ELR (cell line): Measurements from ENCODE around the gene MOB3A.

Source experiments
- DNase-seq: peaks from one replicate; pipeline ENCODE4 v3.0.0-alpha.2; 2015; ENCODE audit warnings: low read depth

Gene MOB3A

GRCh38 chr19:2123682-2124387 is 27.7 kb upstream of the MOB3A start:
- DNase-seq, result no peak

- DNase-seq, result no peak
Measured at GRCh38 chr19:2122982-2123381, 26.9 kb upstream of the MOB3A start.

- DNase-seq, result no peak
Measured at GRCh38 chr19:2122251-2122650, 26.1 kb upstream of the MOB3A start.

- DNase-seq, result no peak
Measured at GRCh38 chr19:2121416-2122051, 25.4 kb upstream of the MOB3A start.

- no peak for DNase-seq
Measured at GRCh38 chr19:2120821-2121220, 24.7 kb upstream of the MOB3A start.

GRCh38 chr19:2119921-2120785 is 24.0 kb upstream of the MOB3A start:
- DNase-seq, result no peak

- DNase-seq, result no peak
Measured at GRCh38 chr19:2118438-2118837, 22.3 kb upstream of the MOB3A start.

- DNase-seq, result no peak
Measured at GRCh38 chr19:2117215-2117960, 21.3 kb upstream of the MOB3A start.

GRCh38 chr19:2116507-2116906 is 20.4 kb upstream of the MOB3A start:
- DNase-seq, result no peak

GRCh38 chr19:2115911-2116426 is 19.8 kb upstream of the MOB3A start:
- no peak for DNase-seq

GRCh38 chr19:2115324-2115723 is 19.2 kb upstream of the MOB3A start:
- no peak for DNase-seq

GRCh38 chr19:2114821-2115220 is 18.7 kb upstream of the MOB3A start:
- DNase-seq, result no peak

- DNase-seq, result no peak
Measured at GRCh38 chr19:2114218-2114617, 18.1 kb upstream of the MOB3A start.

- peak; percentile 40 for DNase-seq
Measured at GRCh38 chr19:2113439-2114211, 17.5 kb upstream of the MOB3A start.

- DNase-seq, result no peak
Measured at GRCh38 chr19:2112516-2113320, 16.6 kb upstream of the MOB3A start.

GRCh38 chr19:2111886-2112285 is 15.8 kb upstream of the MOB3A start:
- DNase-seq, result no peak

GRCh38 chr19:2111425-2111824 is 15.3 kb upstream of the MOB3A start:
- no peak for DNase-seq

- no peak for DNase-seq
Measured at GRCh38 chr19:2110822-2111221, 14.7 kb upstream of the MOB3A start.

- DNase-seq, result no peak
Measured at GRCh38 chr19:2109046-2109864, 13.1 kb upstream of the MOB3A start.
